Measurements from ENCODE around the gene PREX1.

The PREX1 gene

GRCh38 chr20:48652961-48653705, 174.7 kb downstream of the PREX1 start:
- H3K9ac ChIP-seq, result no peak overlapping the region
- H3K4me2 ChIP-seq, result no peak overlapping the region
- H3K4me1 ChIP-seq (ENCODE audit: low read depth, poor library complexity, severe bottlenecking), result no peaks in the 10 kb centered on the region
- no peak overlapping the region for H3K4me3 ChIP-seq (IDR thresholded peaks at IDR 0.05; ENCODE audit: insufficient read depth, low read depth, low read length)
- no peaks in the 10 kb centered on the region; the same call in 1 of the 2 replicates for H3K27me3 ChIP-seq (ENCODE audit: insufficient read depth, low read depth)
- TF ChIP-seq CTCF (conservative IDR thresholded peaks at IDR 0.05; ENCODE audit: low read depth, low read length), result no peak
- H3K36me3 ChIP-seq (ENCODE audit: insufficient read depth), result no peaks in the 10 kb centered on the region
- no peak overlapping the region for H3K27ac ChIP-seq
- H4K20me1 ChIP-seq (ENCODE audit: insufficient read depth), result no peaks in the 10 kb centered on the region
- H3K79me2 ChIP-seq (ENCODE audit: insufficient read depth, low read depth), result no peaks in the 10 kb centered on the region
- H2AFZ ChIP-seq (ENCODE audit: low read depth), result no peak overlapping the region

- Histone ChIP-seq H3K79me2 (ENCODE audit: insufficient read depth, low read depth) (no peaks in the 10 kb centered on the region), H3K4me1 (ENCODE audit: low read depth, poor library complexity, severe bottlenecking) (no peaks in the 10 kb centered on the region), H2AFZ (ENCODE audit: low read depth) (no peak overlapping the region), H3K4me2 (no peak overlapping the region), H4K20me1 (ENCODE audit: insufficient read depth) (no peaks in the 10 kb centered on the region), H3K27me3 (ENCODE audit: insufficient read depth, low read depth) (no peaks in the 10 kb centered on the region; the same call in 1 of the 2 replicates), H3K4me3 (IDR thresholded peaks at IDR 0.05; ENCODE audit: insufficient read depth, low read depth, low read length) (no peak overlapping the region), H3K27ac (no peak overlapping the region), H3K36me3 (ENCODE audit: insufficient read depth) (no peaks in the 10 kb centered on the region), H3K9ac (no peak overlapping the region)
- TF ChIP-seq CTCF (conservative IDR thresholded peaks at IDR 0.05; ENCODE audit: low read depth, low read length), result no peak
These were observed 175.8 kb downstream of the PREX1 start for GRCh38 chr20:48651960-48652359.

GRCh38 chr20:48651271-48651670, 176.5 kb downstream of the PREX1 start:
- Histone ChIP-seq H3K27ac (no peak overlapping the region), H3K4me2 (no peak overlapping the region), H3K36me3 (ENCODE audit: insufficient read depth) (no peaks in the 10 kb centered on the region), H3K4me3 (IDR thresholded peaks at IDR 0.05; ENCODE audit: insufficient read depth, low read depth, low read length) (no peak overlapping the region), H3K9ac (no peak overlapping the region), H4K20me1 (ENCODE audit: insufficient read depth) (no peaks in the 10 kb centered on the region), H3K79me2 (ENCODE audit: insufficient read depth, low read depth) (no peaks in the 10 kb centered on the region), H2AFZ (ENCODE audit: low read depth) (no peak overlapping the region), H3K4me1 (ENCODE audit: low read depth, poor library complexity, severe bottlenecking) (no peaks in the 10 kb centered on the region), H3K27me3 (ENCODE audit: insufficient read depth, low read depth) (no peaks in the 10 kb centered on the region; the same call in 1 of the 2 replicates)
- TF ChIP-seq CTCF (conservative IDR thresholded peaks at IDR 0.05; ENCODE audit: low read depth, low read length), result no peak

- Histone ChIP-seq H3K79me2 (ENCODE audit: insufficient read depth, low read depth) (no peaks in the 10 kb centered on the region), H3K27ac (no peak overlapping the region), H3K4me3 (IDR thresholded peaks at IDR 0.05; ENCODE audit: insufficient read depth, low read depth, low read length) (no peak overlapping the region), H3K4me1 (ENCODE audit: low read depth, poor library complexity, severe bottlenecking) (no peaks in the 10 kb centered on the region), H3K27me3 (ENCODE audit: insufficient read depth, low read depth) (no peaks in the 10 kb centered on the region; the same call in 1 of the 2 replicates), H3K36me3 (ENCODE audit: insufficient read depth) (no peaks in the 10 kb centered on the region), H3K4me2 (no peak overlapping the region), H4K20me1 (ENCODE audit: insufficient read depth) (no peaks in the 10 kb centered on the region), H2AFZ (ENCODE audit: low read depth) (no peak overlapping the region), H3K9ac (no peak overlapping the region)
- TF ChIP-seq CTCF (conservative IDR thresholded peaks at IDR 0.05; ENCODE audit: low read depth, low read length), result no peak
These were observed 177.9 kb downstream of the PREX1 start for GRCh38 chr20:48649868-48650267.
